ENCODE measurements around the gene NLRC4.
"Not testable (repeated sequence)": the region's sequence is repeated elsewhere in the genome, so short reads cannot be mapped to it uniquely, and the experiment has no call there.

NLRC4 gene

DNA sequence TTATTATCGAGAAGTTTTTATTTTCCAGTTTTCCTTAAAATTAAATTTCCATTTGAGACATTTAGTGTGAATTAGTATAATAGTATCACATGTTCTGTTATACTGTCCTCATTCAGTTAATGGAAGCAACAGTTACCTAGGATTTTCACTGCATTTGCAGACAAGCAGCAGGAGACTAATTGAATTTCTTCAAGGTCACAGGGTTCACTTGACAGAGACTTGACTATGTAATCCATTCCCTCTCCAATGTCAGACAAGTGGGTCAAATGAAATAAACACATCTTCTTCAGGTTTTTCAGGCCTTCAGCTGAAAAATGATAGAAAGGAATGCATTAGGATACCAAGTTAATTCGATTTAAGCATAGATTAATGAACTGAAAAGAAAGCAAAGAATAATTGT lies 26.7 kb downstream of the NLRC4 start:
- FAIRE-seq: no peak

DNA sequence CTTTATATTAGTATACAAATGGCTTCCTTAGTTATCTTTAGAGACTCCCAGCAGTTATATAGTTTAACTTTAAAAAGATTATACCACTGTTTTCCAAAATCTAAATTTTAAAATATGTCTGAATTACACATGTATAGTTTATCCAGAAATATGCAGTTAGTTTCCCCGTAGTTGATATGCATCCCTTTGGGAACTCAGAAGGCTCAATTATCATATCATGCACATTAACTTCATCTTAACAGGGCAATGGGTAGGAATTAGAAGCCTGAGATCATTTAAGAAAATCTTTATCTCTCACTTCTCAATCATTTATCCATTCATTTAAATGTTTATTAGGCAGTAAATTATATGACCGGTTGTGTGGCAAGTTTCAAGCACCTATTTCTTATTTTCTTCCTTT lies 27.2 kb downstream of the NLRC4 start:
- no peak for FAIRE-seq

DNA sequence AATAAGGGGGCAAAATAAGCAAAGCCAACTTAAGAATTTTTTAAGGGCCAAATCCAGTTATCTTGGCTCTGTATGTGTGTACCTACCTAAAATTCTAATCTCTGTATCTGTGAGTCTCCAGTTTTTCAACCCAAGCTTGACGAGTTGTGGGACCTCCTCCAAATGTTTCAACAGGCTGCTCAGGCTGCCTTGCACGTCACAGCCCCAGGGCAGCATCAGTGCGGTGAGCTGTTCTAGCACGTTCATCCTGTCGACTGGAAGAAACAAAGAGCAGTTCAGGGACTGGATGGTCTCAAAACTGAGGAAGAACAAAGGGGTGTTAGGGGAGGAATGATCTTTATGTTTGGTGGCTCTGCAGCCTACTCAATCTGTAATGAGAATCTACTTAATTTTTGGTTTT lies 29.4 kb downstream of the NLRC4 start:
- no peak for FAIRE-seq

DNA sequence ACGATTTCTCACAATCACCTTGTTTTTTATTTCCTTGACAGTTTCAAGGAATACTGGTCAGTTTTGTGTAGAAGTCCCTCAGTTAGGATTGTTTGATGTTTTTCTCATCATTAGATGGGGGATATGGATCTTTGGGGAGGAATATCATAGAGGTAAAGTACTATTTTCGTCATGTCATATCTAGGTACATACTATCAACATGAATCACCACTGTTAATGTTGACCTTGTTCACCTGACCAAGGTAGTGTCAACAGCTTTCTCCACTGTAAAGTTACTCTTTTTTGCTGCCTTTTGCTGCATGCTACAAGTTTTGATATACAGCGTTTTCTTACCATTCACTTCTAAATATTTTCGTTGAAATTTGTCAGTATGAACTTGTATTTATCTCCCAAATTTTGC lies 32.7 kb downstream of the NLRC4 start:
- FAIRE-seq: no peak

DNA sequence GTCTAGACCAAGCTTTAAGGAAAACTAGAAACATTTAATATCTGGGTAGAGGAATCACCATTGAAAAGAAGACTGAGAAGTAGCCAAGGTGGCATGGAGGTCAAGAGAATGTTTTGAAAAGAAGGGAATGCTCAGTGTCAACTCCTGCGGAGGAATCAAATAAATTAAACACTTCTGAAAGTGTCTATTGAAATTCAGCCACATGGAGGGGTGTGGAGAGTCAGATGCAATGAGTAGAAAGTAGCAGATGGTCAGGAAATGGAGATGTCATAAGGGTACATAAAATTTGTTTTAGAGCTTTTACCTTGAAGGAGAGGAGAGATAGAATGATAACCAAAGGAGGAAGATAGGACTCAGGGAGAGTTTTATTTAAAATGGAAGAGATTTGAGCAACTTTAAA lies 35.1 kb downstream of the NLRC4 start:
- no peak for FAIRE-seq

DNA sequence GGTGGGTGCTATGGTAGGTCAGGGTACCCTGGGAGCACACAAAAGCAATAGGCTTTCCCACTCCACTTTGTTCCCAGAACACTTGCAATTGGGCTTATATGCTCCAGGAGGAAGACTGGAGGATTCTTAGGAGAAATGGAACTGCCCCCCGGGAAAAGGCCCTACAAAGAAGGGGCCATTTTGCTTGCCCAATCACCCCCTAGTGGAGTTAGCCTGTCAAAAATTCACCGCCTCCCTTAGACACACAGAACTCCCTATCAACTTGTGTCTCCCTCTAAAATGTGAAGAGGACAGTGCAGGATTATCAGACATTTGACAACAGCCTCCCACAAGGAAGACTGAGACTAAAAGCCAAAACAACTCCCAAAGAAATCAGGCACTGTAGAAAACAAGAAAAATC lies 36.5 kb downstream of the NLRC4 start:
- no peak for FAIRE-seq

DNA sequence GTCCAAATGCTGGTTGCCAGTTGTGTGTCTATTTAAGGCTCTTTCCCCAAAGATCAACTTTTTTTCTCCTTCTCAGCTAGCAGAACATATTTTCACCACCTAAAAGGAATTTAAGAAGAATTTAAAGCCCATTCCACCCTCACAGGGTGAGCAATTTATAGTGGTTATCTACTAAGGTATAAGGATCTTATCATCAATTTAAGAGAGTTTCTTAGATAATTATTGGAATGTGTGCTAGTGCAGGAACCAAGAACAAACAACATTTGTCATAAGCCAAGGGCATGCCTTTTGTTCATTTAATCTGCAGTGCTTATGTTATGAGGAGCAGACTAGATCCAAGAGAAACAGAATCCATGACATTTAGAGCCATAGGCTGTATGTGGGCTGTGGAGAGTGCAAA lies 37.2 kb downstream of the NLRC4 start:
- FAIRE-seq: no peak

DNA sequence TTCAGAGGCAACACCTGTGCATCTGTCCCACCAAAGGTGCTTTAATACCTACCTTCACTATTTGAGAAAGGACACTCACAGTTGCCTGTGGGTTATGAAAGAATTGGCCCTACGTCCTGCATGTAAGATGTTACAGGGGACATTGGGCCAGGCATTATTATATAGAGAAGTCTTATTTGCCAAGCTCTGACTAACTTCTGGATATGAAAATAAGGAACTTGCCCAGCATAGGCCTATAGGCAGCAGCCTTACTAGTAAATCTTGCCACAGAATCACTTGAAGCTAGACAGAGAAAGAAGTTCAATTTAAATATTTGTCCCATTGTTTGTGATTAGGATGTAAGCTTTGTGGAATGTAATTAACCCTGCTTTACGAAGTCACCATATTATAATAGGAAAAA lies 41.7 kb downstream of the NLRC4 start:
- no peak for FAIRE-seq

DNA sequence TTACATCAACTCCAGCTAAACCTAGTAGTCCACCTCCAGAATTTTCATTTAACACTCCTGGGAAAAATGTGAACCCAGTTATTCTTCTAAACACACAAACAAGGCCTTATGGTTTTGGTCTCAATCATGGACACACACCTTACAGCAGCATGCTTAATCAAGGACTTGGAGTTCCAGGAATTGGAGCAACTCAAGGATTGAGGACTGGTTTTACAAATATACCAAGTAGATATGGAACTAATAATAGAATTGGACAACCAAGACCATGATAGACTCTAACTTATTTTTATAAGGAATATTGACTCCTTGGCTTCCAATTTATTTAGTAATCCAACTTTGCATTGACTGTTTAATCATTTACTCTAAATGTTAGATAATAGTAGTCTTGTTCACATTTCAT lies 44.2 kb downstream of the NLRC4 start:
- no peak for FAIRE-seq

DNA sequence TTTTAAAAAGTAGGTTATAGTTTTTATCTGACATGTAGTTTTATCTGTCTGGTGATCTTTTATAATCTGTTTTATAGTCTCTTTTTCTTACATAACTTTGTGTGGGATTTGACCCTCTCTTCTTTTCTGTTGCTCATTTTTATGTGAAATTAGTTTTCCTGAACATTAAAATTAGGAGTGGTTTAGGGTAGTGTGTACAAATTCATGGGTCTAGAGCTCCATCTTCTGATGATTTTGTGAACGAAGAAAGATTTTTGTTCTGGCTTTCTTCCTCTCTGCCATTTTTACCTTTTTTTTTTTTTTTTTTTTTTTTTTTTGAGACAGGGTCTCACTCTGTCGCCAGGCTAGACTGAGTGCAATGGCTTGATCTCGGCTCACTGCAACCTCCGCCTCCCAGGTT lies 52.4 kb downstream of the NLRC4 start:
- FAIRE-seq: no peak

DNA sequence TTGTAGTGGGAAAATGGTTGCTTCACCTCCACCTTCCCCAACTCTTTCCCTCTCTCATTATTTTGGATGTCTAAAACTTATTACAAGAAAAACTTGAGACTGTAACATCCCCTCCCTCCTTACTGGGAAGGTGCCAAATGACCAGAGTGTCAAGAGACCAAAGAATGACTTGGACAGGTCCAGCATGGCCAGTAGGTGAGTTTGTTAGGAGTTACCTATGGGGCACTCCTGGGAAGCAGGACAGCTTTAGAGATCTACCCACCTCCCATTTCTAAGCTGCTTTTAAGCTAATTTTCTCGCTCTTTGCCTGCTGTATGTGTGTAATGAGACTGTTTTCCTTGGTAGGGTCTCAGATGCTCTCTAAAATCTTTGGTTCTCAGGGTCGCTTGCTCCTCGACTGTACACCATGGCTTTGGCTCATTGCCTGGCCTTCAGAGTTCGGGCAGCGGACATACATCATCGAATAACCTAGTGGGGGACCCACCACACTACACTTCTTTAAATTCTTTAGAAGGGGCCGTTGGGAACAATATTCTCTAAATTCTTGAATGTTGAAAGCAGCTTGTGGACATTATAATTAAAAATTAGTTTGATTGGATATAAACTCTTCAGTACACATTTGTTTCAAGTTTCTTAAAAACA lies 53.8 kb downstream of the NLRC4 start:
- FAIRE-seq: no peak

DNA sequence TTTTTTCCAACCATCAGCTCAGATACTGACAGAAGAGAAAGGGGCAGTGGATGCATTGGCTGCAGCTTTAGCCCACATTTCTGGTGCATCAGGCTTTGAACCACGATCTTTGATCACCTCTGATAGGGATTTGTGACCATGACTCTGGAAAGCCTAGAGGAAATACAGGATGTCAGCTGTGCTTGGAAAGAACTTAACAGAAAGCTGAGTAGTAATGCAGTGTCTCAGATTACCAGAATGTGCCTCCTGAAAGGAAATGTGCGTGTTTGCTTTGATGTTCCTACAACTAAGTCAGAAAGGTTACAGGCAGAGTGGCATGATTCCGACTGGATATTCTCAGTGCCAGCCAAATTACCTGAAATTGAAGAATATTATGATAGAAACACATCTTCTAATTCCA lies 61.3 kb downstream of the NLRC4 start:
- FAIRE-seq: not testable (repeated sequence)

DNA sequence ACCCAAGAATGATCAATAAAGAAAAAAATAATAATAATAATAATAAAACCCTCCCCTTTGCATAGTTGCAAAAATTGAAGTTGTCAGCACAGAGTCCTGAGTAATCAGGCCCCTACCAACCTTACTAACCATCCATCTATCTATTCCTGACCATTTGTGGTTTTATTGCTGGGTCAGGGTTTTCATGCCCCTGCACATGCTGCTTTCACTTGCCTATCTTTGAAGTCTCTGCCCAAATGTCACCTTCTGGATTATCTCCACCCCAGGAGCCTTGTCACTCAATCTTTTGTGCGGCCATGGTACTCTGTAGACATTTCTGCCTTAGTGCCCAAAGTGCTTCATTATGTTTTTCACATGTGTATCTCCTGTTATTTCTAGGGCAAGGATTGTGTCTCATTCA lies 63.9 kb downstream of the NLRC4 start:
- no peak for FAIRE-seq

DNA sequence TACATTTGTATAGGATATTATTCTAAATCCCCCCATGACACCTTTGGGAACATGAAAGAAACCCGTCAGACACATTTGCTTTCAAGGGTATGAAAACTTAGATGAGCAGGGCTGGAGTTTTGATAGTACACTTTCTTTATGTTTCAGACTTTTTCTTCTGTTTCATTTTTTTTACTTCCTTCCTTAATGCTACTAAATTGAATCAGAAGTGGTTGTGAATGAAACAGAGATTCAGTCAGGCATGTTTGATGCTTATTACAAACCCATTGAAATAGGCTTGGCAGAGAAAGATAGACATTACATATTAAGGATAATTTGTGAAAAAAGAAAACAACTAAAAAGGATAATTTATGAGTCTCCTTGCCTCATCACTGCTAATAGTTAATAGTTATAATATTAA lies 72.3 kb downstream of the NLRC4 start:
- no peak for FAIRE-seq

DNA sequence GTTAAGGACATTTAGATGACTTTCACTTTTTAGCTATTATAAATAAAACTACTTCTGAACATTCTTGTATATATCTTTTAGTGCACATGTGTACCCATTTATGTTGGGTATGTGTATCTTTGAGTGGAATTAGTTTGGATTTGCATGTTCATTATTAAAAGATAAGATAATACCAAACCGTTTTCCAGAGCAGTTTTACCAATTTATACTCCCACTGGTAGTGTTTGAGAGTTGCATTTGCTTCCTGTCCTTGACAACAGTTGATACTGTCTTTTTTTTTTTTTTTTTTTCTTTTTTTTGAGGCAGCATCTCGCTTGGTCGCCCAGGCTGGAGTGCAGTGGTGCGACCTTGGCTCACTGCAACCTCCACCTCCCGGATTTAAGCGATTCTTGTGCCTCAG lies 75.7 kb downstream of the NLRC4 start:
- no peak for FAIRE-seq

DNA sequence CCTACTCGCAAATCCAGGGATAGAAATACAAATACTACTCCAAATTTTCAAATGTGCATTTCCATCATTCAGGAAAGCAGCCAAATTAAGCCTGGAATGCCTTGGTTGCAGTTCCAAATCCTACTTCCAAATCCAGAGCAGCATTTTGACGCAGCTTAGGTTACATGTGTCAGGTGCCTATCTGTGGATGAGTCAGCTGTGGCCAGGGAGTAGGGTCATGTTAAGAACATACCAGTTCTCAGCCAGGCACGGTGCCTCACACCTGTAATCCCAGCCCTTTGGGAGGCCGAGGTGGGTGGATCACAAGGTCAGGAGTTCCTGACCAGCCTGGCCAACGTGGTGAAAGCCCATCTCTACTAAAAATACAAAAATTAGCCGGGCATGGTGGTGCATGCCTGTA lies 82.0 kb downstream of the NLRC4 start:
- FAIRE-seq: no peak
